IMR-90 (cell line): Measurements from ENCODE around the gene COX7B. TPM values are rescaled to one million over a fixed set of nuclear protein-coding genes. Genes with fewer than 3 reads are reported as not detected.

Experiments
- ATAC-seq: fragments of 200-7000 bp; cut with Tn5 transposase; 2 replicates; pipeline ENCODE4 v1.9.1; 2020; ENCODE audit warnings: low read depth, mild to moderate bottlenecking, moderate library complexity
- BruUV-seq: library from RNA; stranded (reverse); fragments of 400-500 nt; replicated peaks from 2 replicates; lab custom pipeline; 2021; lab: Mats Ljungman, UMichigan
- CTCF ChIA-PET: fragments of 300-600 bp; formaldehyde crosslinking; extraction: SDS; loops from one replicate; lab custom pipeline; 2021; ENCODE audit warnings: antibody characterized with exemption; lab: Yijun Ruan, JAX
- POLR2A ChIA-PET: fragments of 300-600 bp; sonication (Branson Sonifier 250); formaldehyde crosslinking; loops from one replicate; lab custom pipeline; 2022; ENCODE audit warnings: antibody characterized with exemption; ENCODE audit not compliant: unreplicated experiment; lab: Charles Lee
- DNase-seq: peaks from one replicate; pipeline ENCODE4 v3.0.0; 2013
- H2AFZ ChIP-seq: replicated peaks from 2 replicates; pipeline ENCODE3; 2013; ENCODE audit warnings: low read length, mild to moderate bottlenecking; ENCODE audit not compliant: poor library complexity
- H2AK5ac ChIP-seq: 2 replicates; pipeline ENCODE4 v1.6.1; 2013; ENCODE audit warnings: low read depth, low read length, inconsistent platforms
- H2AK9ac ChIP-seq: replicated peaks from 2 replicates; pipeline ENCODE3; 2013; ENCODE audit warnings: mild to moderate bottlenecking, low read depth, low read length, moderate library complexity; ENCODE audit not compliant: poor library complexity
- H2BK120ac ChIP-seq: 2 replicates; pipeline ENCODE4 v1.6.1; 2013; ENCODE audit warnings: low read depth, low read length, inconsistent platforms
- H2BK15ac ChIP-seq: 3 replicates; pipeline ENCODE4 v1.6.1; 2013; ENCODE audit warnings: low read depth, low read length, inconsistent platforms
- H2BK20ac ChIP-seq: 2 replicates; pipeline ENCODE4 v1.6.1; 2013; ENCODE audit warnings: low read depth, mild to moderate bottlenecking, inconsistent platforms, low read length, moderate library complexity
- H2BK5ac ChIP-seq: 2 replicates; pipeline ENCODE4 v1.6.1; 2013; ENCODE audit warnings: mild to moderate bottlenecking, low read depth, low read length, inconsistent platforms; ENCODE audit not compliant: poor library complexity, severe bottlenecking
- H3K14ac ChIP-seq: replicated peaks from 2 replicates; pipeline ENCODE4 v1.6.1; 2013; ENCODE audit warnings: low read depth, low read length, inconsistent platforms
- H3K18ac ChIP-seq: 2 replicates; pipeline ENCODE4 v1.6.1; 2013; ENCODE audit warnings: low read depth, low read length, control low read depth
- H3K23ac ChIP-seq: 2 replicates; pipeline ENCODE4 v1.6.1; 2013; ENCODE audit warnings: low read depth, low read length, inconsistent platforms
- H3K27ac ChIP-seq: 2 replicates; pipeline ENCODE4 v1.5.1; 2013; ENCODE audit warnings: mild to moderate bottlenecking, control low read depth, low read length; ENCODE audit not compliant: insufficient read depth
- H3K27me3 ChIP-seq: 2 replicates; pipeline ENCODE4 v1.6.1; 2013; ENCODE audit warnings: low read length; ENCODE audit not compliant: control insufficient read depth, insufficient read depth
- H3K36me3 ChIP-seq: 2 replicates; pipeline ENCODE4 v1.6.1; 2013; ENCODE audit warnings: low read length, mixed read lengths; ENCODE audit not compliant: control insufficient read depth, insufficient read depth
- H3K4ac ChIP-seq: 2 replicates; pipeline ENCODE4 v1.6.1; 2013; ENCODE audit warnings: low read depth, low read length, inconsistent platforms
- H3K4me1 ChIP-seq: 2 replicates; pipeline ENCODE4 v1.6.1; 2013; ENCODE audit warnings: low read length, mixed read lengths; ENCODE audit not compliant: control insufficient read depth, insufficient read depth
- H3K4me2 ChIP-seq: 2 replicates; pipeline ENCODE4 v1.6.1; 2013; ENCODE audit warnings: low read depth, mild to moderate bottlenecking, control low read depth, low read length, moderate library complexity
- H3K4me3 ChIP-seq: 2 replicates; pipeline ENCODE4 v1.5.1; 2013; ENCODE audit warnings: low read depth, mild to moderate bottlenecking, control low read depth, low read length, moderate library complexity; ENCODE audit not compliant: insufficient read depth
- H3K56ac ChIP-seq: 2 replicates; pipeline ENCODE4 v1.6.1; 2013; ENCODE audit warnings: low read length, inconsistent platforms; ENCODE audit not compliant: insufficient read depth; ENCODE audit errors: extremely low read depth
- H3K79me1 ChIP-seq, 2 experiments: 2 replicates each; pipeline ENCODE4 v1.6.1; 2013; ENCODE audit warnings: low read length in 2 of 2, inconsistent platforms in 1 of 2, low read depth in 1 of 2
- H3K9ac ChIP-seq: 2 replicates; pipeline ENCODE4 v1.6.1; 2013; ENCODE audit warnings: low read depth, low read length, control low read depth
- H3K9me1 ChIP-seq: 2 replicates; pipeline ENCODE4 v1.6.1; 2013; ENCODE audit warnings: low read length, inconsistent platforms; ENCODE audit not compliant: insufficient read depth
- H3K9me3 ChIP-seq: 2 replicates; pipeline ENCODE4 v1.6.1; 2013; ENCODE audit warnings: low read length; ENCODE audit not compliant: control insufficient read depth, insufficient read depth
- H4K20me1 ChIP-seq: 2 replicates; pipeline ENCODE4 v1.6.1; 2013; ENCODE audit warnings: low read length, inconsistent platforms; ENCODE audit not compliant: insufficient read depth
- H4K5ac ChIP-seq: 2 replicates; pipeline ENCODE4 v1.6.1; 2013; ENCODE audit warnings: mild to moderate bottlenecking, low read depth, low read length, control low read depth
- H4K8ac ChIP-seq, 2 experiments: 2 replicates each; pipeline ENCODE4 v1.6.1; 2013; ENCODE audit warnings: low read depth in 2 of 2, low read length in 2 of 2, control low read depth in 1 of 2, inconsistent platforms in 1 of 2
- H4K91ac ChIP-seq: 2 replicates; pipeline ENCODE4 v1.6.1; 2013; ENCODE audit warnings: low read depth, low read length, inconsistent platforms; ENCODE audit not compliant: insufficient read depth
- CEBPB ChIP-seq: IDR thresholded peaks from 2 replicates; pipeline ENCODE4 v1.6.1; 2012; ENCODE audit warnings: low read depth, low read length, improper control_type of control experiment
- ELK1 ChIP-seq: fragments of 150-350 bp; IDR thresholded peaks from 2 replicates; pipeline ENCODE4 v1.6.1; 2016; ENCODE audit warnings: low read depth, mild to moderate bottlenecking, low read length, moderate library complexity, borderline replicate concordance
- MAFK ChIP-seq: IDR thresholded peaks from 2 replicates; pipeline ENCODE4 v1.6.1; 2012; ENCODE audit warnings: low read depth, low read length, improper control_type of control experiment
- MXI1 ChIP-seq: IDR thresholded peaks from 2 replicates; pipeline ENCODE4 v1.6.1; 2012; ENCODE audit warnings: low read depth, mild to moderate bottlenecking, low read length, moderate library complexity, borderline replicate concordance
- NFE2L2 ChIP-seq: fragments of 150-350 bp; IDR thresholded peaks from 2 replicates; pipeline ENCODE4 v1.6.1; 2016; ENCODE audit warnings: low read depth, mild to moderate bottlenecking, low read length
- POLR2A ChIP-seq: IDR thresholded peaks from 2 replicates; pipeline ENCODE4 v1.6.1; 2012; ENCODE audit warnings: mild to moderate bottlenecking, low read depth, low read length
- RAD21 ChIP-seq: IDR thresholded peaks from 2 replicates; pipeline ENCODE4 v1.6.1; 2012; ENCODE audit warnings: low read length, improper control_type of control experiment
- RCOR1 ChIP-seq: IDR thresholded peaks from 2 replicates; pipeline ENCODE4 v1.6.1; 2012; ENCODE audit warnings: mild to moderate bottlenecking, low read length, improper control_type of control experiment; ENCODE audit not compliant: insufficient replicate concordance
- SMC3 ChIP-seq: fragments of 150-350 bp; IDR thresholded peaks from 2 replicates; pipeline ENCODE4 v1.6.1; 2016; ENCODE audit warnings: low read depth, mild to moderate bottlenecking, antibody characterized with exemption, low read length, moderate library complexity
- USF2 ChIP-seq: fragments of 150-350 bp; IDR thresholded peaks from 2 replicates; pipeline ENCODE4 v1.6.1; 2017; ENCODE audit warnings: mild to moderate bottlenecking, antibody characterized with exemption, low read length, low read depth
- WGBS, 2 experiments: methylation state at CpG; one replicate each; pipeline versions ENCODE4 v1.1.5 to v1.1.7; 2013; ENCODE audit warnings: missing lambda C conversion rate in 2 of 2; ENCODE audit not compliant: insufficient read length in 1 of 2; ENCODE audit errors: extremely low coverage in 2 of 2; 5-methylcytosine and 5-hydroxymethylcytosine counted together
- dilution Hi-C: fragments of 300-500 bp; cut with HindIII; formaldehyde crosslinking; loops from one replicate; pipeline ENCODE4 v1.14.3; 2018; ENCODE audit warnings: low sequenced_read_pairs; ENCODE audit not compliant: unreplicated experiment
- in situ Hi-C: fragments of 300-500 bp; cut with MboI; formaldehyde crosslinking; loops from 3 replicates; pipeline ENCODE4 v1.14.3; 2019; ENCODE audit warnings: low sequenced_read_pairs, inconsistent platforms, mixed read lengths
- intact Hi-C: fragments of 100-400 bp; cut with micrococcal nuclease; formaldehyde crosslinking; loops from 2 replicates; pipeline ENCODE4 v1.10.0; 2022
- polyA plus RNA-seq, 3 experiments: library from polyadenylated mRNA; depleted of rRNA; stranded (reverse); fragments of >200 nt; gene quantifications; 2 replicates each; pipeline ENCODE4 v1.2.3, GENCODE V29; 2012; ENCODE audit warnings: low replicate concordance in 1 of 3
- total RNA-seq: library from RNA; depleted of rRNA; stranded (reverse); fragments of >200 nt; gene quantifications from 2 replicates; pipeline ENCODE4 v1.2.3, GENCODE V29; 2012

Gene COX7B
- total and polyA plus RNA-seq, 2 of the 4 experiments (the other 2 are of a cell fraction), result 330 to 912 TPM

- Histone ChIP-seq H3K27me3 (no peaks in the 10 kb centered on the region), H3K4me3 (no peak overlapping the region), H4K5ac (no peak overlapping the region), H2BK15ac (no peak overlapping the region), H3K79me1 (peaks cover 0 to 8% of the 10 kb centered on the region in 2 experiments; a peak in 2 of 4 replicates), H2BK120ac (no peak overlapping the region), H3K4ac (no peak overlapping the region), H3K9ac (no peak overlapping the region), H3K4me2 (no peak overlapping the region), H4K8ac (no peak overlapping the region), H2BK5ac (no peak overlapping the region), H2AFZ (no peak overlapping the region), H4K20me1 (no peaks in the 10 kb centered on the region), H2AK9ac (no peak overlapping the region), H3K4me1 (no peaks in the 10 kb centered on the region), H3K14ac (no peak overlapping the region), H2BK20ac (no peak overlapping the region), H3K27ac (no peak overlapping the region), H3K9me3 (no peaks in the 10 kb centered on the region), H3K56ac (no peak overlapping the region), H3K23ac (no peak overlapping the region), H3K9me1 (no peaks in the 10 kb centered on the region), H3K36me3 (peaks cover 6% of the 10 kb centered on the region; the same call in 1 of the 2 replicates), H2AK5ac (no peak overlapping the region), H4K91ac (no peak overlapping the region), H3K18ac (no peak overlapping the region)
- intact Hi-C loops, result no loop called here
- CTCF ChIA-PET, result interaction anchor here (0.7 to 2.1 kb wide), 2 partner anchors 123 to 133 kb away, joined by 3 to 7 read pairs; no protein-coding TSS in a partner anchor
- no peak for TF ChIP-seq CEBPB
- TF ChIP-seq ELK1, result no peak
- TF ChIP-seq RAD21, result no peak
- TF ChIP-seq MXI1, result no peak
- TF ChIP-seq NFE2L2, result no peak
- no peak for TF ChIP-seq POLR2A
- TF ChIP-seq USF2, result no peak
- TF ChIP-seq RCOR1, result no peak
- no peak for TF ChIP-seq MAFK
- no peak for TF ChIP-seq SMC3
- WGBS, 2 experiments, result 86% methylated on average over 1 of the region's 5 CpGs; no CpG with 5 or more reads in 1 of the 2 experiments
- ATAC-seq, result no peak
- dilution Hi-C loops, result no loop called here
- POLR2A ChIA-PET, result no interaction called here
- BruUV-seq, result no TSS peak
- no peak for DNase-seq
- in situ Hi-C loops, result no loop called here
These were observed 2.2 kb downstream of the COX7B start for GRCh38 chrX:77901506-77901905.
